ENCODE measurements around the gene CFAP119. TPM values are rescaled to one million over a fixed set of nuclear protein-coding genes. Genes with fewer than 3 reads are reported as not detected.
"Not testable (repeated sequence)": the region's sequence is repeated elsewhere in the genome, so short reads cannot be mapped to it uniquely, and the experiment has no call there.

CFAP119 gene
- 2.2 TPM for total RNA-seq
- long read RNA-seq, partial matches to known transcripts = 0 of 6 reads
- long read RNA-seq, other reads (novel, unspliced or antisense) = 6 of 6 reads

- DNase-seq (ENCODE audit: low spot score) = peak; percentile 98
Observed at GRCh38 chr16:30761928-30762902, at the start of gene CFAP119, which contains the start of gene RNF40. CFAP119 (minus strand) TSS chr16:30762062; CDS start chr16:30761748, 314 bp downstream. RNF40 (plus strand) TSS chr16:30762322; CDS start chr16:30762546, 224 bp downstream.

- DNase-seq (ENCODE audit: low spot score) = not testable (repeated sequence)
Observed at GRCh38 chr16:30809675-30810074, 47.8 kb upstream of the CFAP119 start.

- not testable (repeated sequence) for DNase-seq (ENCODE audit: low spot score)
Observed at GRCh38 chr16:30808890-30809426, 47.1 kb upstream of the CFAP119 start.

- no peak for DNase-seq (ENCODE audit: low spot score)
Observed at GRCh38 chr16:30808146-30808545, 46.3 kb upstream of the CFAP119 start.

DNA sequence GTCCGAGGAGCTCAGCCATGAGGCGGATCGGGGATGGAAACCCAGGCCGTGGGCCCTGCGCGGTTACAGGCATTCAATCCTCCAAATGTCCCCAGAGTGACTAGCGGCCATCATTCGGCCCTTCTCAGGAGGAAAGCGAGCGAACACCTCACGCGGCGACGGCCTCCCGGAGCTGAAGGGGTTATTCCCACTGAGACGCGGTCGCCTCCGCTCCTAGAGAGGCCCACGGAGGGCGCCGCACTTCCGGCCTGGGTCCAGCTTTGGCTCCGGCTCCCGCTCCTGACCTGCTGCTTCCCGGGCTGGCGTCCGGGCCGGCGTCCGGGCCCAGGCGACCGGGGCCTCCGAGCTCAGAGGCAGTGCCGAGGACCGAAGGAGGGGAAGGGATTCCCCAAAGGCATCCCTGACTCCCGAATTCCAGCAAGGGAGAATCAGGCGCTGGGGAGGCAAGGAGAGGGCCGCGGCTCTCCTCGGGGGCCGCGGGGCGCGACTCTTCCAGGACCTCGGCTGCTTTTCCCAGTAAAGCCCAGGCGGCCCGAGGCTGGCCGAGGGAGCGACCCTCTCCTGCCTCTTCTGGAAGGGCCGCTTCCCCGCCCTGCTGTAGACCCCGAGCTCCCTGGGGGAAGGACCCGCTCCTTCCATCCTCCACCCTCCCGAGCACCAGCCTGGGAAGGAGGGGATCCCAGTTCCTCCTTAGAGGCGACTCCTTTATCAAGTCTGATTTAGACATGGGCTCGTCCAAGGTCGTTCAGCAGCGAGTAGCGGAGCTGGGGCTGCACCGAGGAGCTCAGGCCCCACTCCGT, 43.7 kb upstream of the CFAP119 start:
- peak; percentile 97 for DNase-seq (ENCODE audit: low spot score)

GRCh38 chr16:30805056-30805369, 43.2 kb upstream of the CFAP119 start:
- no peak for DNase-seq (ENCODE audit: low spot score)

- no peak for DNase-seq (ENCODE audit: low spot score)
Observed at GRCh38 chr16:30802936-30803335, 41.1 kb upstream of the CFAP119 start.

DNA sequence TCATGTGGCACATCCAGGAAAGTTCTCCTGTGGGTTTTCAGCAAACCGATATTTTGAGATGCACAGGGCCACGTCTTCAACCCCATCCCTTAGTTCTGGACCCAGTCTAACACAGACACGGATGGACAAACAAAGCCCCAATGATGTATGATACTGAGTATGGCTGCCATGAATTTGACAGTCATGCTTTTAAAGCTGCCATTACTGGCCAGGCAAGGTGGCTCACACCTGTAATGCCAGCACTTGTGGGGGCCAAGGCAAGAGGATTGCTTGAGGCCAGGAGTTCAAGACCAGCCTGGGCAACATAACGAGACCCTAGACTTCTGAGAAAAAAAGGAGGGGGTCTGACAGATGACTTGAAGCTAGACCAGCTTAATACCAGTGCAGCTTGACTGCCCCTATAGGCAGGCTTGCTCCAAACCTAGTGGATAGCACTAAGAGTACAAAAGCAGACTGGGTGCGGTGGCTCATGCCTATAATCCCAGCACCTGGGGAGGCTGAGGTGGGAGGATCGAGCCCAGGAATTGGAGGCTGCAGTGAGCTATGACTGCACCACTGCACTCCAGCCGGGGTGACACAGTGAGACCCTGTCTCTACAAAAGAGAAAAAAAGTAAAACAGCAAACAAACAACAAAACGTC, 35.9 kb upstream of the CFAP119 start:
- no peak for DNase-seq (ENCODE audit: low spot score)

DNA sequence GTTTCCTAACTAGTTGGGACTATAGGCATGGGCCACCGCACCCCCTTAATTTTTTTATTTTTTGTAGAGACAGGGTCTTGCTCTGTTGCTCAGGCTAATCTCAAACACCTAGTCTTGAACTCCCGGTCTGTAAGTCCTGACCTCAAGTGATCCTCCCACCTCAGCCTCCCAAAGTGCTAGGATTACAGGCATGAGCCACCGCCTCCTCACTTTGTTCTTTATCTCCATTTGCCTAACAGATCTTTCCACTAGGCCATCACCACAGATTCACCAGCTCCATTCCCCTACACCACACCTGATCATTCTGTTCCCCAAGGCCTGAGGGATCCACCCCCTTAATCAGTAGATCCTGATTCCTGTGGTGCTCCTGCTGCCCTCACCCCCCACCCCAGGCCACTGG, 32.8 kb upstream of the CFAP119 start:
- DNase-seq (ENCODE audit: low spot score) = no peak

- no peak for DNase-seq (ENCODE audit: low spot score)
Observed at GRCh38 chr16:30793508-30794069, 31.7 kb upstream of the CFAP119 start.

- DNase-seq (ENCODE audit: low spot score) = no peak
Observed at GRCh38 chr16:30787613-30788378, 25.9 kb upstream of the CFAP119 start.

DNA sequence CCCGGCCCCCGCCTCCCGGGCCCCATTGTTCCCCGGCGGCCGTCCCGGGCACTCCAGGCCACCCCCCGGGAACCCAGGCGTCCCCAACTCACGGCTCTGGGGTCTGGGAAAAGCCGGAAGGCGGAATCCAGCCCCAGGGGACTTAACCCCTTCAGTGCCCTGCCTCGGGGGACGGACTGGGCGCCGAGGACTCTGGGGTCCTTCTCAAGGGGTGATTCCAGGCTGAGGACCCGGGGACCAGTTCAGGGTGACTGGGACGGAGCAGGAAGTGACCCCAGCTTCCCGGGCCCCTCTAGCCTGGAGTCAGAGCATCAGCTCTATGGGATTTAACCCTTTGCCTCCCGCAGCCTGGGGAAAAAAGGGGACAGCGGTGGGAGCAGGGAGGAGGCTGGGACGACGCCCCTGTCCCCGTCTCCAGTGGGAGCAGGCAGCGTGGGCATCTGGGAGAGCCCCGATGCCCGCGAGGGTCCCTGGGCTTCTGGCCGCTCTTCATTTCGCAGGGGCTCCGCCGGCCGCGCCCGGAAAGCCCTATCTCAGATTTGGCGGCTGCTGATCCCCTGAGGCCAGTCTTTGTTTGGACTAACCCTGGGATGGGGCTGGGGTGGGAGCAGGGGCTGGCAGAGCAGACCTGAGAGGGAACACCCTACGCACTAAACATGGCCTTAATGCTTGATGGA, 25.2 kb upstream of the CFAP119 start, which contains the start of gene ZNF629:
ZNF629 (minus strand) TSS at position 270 of the 677 bp plus-strand sequence. CDS start 2,723 bp downstream, outside the sequence.
- no peak for DNase-seq (ENCODE audit: low spot score)

- no peak for DNase-seq (ENCODE audit: low spot score)
Observed at GRCh38 chr16:30786115-30786935, 24.5 kb upstream of the CFAP119 start.

GRCh38 chr16:30785126-30786106, 23.6 kb upstream of the CFAP119 start:
- no peak for DNase-seq (ENCODE audit: low spot score)

- DNase-seq (ENCODE audit: low spot score) = no peak
Observed at GRCh38 chr16:30784215-30784614, 22.4 kb upstream of the CFAP119 start.

DNA sequence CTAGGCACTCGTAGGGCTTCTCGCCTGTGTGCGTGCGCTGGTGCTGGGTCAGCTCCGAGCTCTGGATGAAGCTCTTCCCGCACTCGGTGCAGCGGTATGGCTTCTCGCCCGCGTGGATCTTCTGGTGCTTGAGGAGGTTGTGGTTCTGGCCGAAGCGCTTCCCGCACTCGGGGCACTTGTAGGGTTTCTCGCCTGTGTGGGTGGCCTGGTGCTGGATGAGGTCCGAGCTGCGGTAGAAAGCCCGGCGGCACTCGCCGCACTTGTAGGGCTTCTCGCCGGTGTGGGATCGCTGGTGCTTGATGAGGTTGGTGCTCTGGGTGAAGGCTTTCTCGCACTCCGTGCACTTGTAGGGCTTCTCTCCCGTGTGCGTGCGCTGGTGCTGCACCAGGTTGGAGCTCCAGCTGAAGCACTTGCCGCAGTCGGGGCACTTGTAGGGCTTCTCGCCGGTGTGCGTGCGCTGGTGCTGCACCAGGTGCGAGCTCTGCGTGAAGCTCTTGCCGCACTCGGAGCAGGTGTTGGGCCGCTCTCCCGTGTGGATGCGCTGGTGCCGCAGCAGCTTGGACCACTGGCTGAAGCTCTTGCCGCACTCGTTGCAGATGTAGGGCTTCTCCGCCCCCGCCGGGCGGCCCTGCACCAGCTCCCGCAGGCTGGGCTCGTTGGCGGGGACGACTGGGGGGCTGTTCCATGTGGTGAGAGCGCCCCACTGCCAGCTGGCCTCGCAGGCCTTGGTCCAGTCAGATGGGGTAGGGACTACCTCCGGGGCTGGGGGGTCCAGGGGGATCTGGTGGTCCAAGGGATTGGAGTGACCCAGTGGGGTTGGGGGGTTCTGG, 21.6 kb upstream of the CFAP119 start:
- no peak for DNase-seq (ENCODE audit: low spot score)

All from mesenteric fat pad (tissue), 1 donor.